ENCODE results near the gene CENPX.

Gene CENPX

DNA sequence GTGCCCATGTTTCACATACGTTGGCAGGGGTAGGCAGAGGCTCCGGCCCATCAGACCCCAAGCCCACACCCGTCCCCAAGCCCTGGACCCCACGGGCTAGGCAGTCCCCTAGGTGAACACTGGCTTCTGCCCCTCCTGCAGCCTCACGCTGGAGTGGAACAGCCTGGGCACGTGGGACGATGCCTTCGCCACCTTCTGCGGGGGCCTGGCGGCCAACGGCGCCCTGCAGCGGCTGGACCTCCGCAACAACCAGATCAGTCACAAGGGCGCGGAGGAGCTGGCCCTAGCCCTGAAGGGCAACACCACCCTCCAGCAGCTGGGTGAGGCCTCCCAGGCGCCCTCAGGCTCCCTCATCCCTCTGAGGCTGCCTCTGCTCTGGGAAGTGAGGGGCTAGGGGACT is 2.2 kb upstream of the CENPX start:
- in situ Hi-C loops (cut with MboI; ENCODE audit: low sequenced_read_pairs, unreplicated experiment): loop anchor here (10.0 kb wide), 1 partner anchor 130 kb away; no protein-coding TSS in a partner anchor
- TF ChIP-seq, protein P1, sequence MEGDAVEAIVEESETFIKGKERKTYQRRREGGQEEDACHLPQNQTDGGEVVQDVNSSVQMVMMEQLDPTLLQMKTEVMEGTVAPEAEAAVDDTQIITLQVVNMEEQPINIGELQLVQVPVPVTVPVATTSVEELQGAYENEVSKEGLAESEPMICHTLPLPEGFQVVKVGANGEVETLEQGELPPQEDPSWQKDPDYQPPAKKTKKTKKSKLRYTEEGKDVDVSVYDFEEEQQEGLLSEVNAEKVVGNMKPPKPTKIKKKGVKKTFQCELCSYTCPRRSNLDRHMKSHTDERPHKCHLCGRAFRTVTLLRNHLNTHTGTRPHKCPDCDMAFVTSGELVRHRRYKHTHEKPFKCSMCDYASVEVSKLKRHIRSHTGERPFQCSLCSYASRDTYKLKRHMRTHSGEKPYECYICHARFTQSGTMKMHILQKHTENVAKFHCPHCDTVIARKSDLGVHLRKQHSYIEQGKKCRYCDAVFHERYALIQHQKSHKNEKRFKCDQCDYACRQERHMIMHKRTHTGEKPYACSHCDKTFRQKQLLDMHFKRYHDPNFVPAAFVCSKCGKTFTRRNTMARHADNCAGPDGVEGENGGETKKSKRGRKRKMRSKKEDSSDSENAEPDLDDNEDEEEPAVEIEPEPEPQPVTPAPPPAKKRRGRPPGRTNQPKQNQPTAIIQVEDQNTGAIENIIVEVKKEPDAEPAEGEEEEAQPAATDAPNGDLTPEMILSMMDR (IDR thresholded peaks at IDR 0.05; ENCODE audit: borderline replicate concordance, control extremely low read depth, extremely low read depth, insufficient read depth, missing control alignments): no peak
- DNase-seq (ENCODE audit: low spot score): no peak

DNA sequence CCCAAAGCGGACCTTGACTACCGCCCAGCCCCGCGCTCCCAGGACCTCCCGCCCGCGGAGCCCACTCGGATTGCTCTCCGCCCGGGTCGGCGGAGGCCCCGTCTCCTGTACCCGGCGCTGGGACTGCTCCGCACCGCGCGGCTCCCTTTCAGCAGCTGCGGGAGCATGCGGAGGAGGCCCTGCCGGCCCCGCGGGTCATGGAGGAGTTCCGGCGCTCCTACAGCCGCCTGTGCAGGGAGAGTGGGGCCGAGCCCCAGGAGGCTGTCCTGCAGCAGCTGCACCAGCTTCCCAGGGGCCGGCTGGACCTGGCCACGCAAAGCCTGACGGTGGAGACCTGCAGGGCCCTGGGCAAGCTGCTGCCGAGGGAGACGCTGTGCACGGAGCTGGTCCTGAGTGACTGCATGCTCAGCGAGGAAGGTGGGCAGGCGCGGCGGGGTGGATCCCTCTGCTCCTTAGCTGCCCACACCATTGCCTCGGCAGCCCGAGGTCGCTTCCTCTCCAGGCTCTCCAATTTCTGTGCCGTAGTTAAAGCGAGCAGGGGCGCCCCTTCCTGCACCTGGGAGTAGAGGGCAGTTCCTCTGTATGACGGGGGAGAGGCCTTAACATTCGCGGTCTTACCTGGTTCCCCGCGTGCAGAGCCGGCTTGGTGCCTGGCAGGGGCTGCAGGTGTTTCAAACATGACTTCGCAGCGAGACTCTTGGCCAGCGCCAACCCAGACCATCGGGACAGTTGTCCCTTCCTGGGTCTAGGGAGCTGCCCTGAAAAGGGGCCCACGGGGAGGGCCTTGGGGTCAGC is 966 bp upstream of the CENPX start:
- TF ChIP-seq, protein P1 (IDR thresholded peaks at IDR 0.05; ENCODE audit: borderline replicate concordance, control extremely low read depth, extremely low read depth, insufficient read depth, missing control alignments): no peak
- in situ Hi-C loops (cut with MboI; ENCODE audit: low sequenced_read_pairs, unreplicated experiment): loop anchor here (10.0 kb wide), 1 partner anchor 131 kb away; no protein-coding TSS in a partner anchor
- no peak for DNase-seq (ENCODE audit: low spot score)

DNA sequence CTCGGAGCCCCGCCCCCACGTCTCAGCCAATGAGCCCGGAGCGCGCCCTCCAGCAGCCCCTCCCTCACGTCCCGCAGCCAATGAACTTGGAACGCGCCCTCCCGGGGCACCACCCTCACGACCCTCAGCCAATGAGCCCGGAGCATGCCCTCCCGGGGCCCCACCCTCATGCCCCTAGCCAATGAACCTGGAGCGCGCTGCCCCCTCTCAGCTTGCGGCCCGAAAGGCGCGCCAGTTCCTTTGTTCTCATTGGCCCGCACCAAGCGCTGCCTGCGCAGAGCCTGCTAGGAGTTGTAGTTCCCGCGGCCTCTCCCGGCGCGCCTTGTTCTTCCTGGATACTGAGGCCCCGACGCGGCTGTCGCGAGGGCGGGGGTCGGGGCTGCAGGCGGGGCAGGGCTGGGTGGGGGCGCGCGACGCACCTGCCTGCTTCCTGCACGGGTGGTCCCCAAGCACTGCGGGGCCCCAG is 336 bp upstream of the CENPX start, which contains the start of gene LRRC45:
TSS of gene LRRC45 (plus strand) at position 325 of the 466 bp plus-strand sequence. CDS start 339 bp downstream, outside the sequence.
- in situ Hi-C loops (cut with MboI; ENCODE audit: low sequenced_read_pairs, unreplicated experiment): loop anchor here (10.0 kb wide), 1 partner anchor 132 kb away; no protein-coding TSS in a partner anchor
- DNase-seq (ENCODE audit: low spot score): peak; percentile 99
- TF ChIP-seq, protein P1 (IDR thresholded peaks at IDR 0.05; ENCODE audit: borderline replicate concordance, control extremely low read depth, extremely low read depth, insufficient read depth, missing control alignments): no peak

DNA sequence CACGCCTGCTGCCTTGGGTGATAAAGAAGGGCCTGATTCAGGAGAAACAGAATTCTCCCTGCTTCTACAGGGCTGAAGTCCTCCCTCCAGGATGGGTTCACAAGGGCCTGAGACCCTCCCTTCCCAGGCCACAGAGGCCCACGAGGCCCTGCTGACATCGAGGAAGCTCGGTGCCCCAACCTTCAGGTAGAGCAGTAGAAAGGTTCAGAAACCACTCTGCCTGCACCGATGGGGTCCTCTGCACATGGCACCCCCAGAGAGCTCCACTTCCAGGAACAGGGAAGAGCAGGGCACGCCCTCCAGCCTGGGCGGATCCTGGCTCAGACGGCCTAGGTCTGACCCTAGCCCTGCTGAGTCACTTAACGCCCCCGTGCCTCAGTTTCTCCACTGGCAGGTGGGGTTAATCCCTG is 773 bp downstream of the CENPX start:
- DNase-seq (ENCODE audit: low spot score): no peak
- in situ Hi-C loops (cut with MboI; ENCODE audit: low sequenced_read_pairs, unreplicated experiment): loop anchor here (10.0 kb wide), 1 partner anchor 133 kb away; no protein-coding TSS in a partner anchor
- TF ChIP-seq, protein P1 (IDR thresholded peaks at IDR 0.05; ENCODE audit: borderline replicate concordance, control extremely low read depth, extremely low read depth, insufficient read depth, missing control alignments): no peak

- peak; percentile 72 for DNase-seq (ENCODE audit: low spot score)
- TF ChIP-seq, protein P1 (IDR thresholded peaks at IDR 0.05; ENCODE audit: borderline replicate concordance, control extremely low read depth, extremely low read depth, insufficient read depth, missing control alignments): peak; percentile 48
- in situ Hi-C loops (cut with MboI; ENCODE audit: low sequenced_read_pairs, unreplicated experiment): loop anchor here (10.0 kb wide), 1 partner anchor 133 kb away; no protein-coding TSS in a partner anchor
Measured at GRCh38 chr17:82021107-82021899, 1.4 kb downstream of the CENPX start.

DNA sequence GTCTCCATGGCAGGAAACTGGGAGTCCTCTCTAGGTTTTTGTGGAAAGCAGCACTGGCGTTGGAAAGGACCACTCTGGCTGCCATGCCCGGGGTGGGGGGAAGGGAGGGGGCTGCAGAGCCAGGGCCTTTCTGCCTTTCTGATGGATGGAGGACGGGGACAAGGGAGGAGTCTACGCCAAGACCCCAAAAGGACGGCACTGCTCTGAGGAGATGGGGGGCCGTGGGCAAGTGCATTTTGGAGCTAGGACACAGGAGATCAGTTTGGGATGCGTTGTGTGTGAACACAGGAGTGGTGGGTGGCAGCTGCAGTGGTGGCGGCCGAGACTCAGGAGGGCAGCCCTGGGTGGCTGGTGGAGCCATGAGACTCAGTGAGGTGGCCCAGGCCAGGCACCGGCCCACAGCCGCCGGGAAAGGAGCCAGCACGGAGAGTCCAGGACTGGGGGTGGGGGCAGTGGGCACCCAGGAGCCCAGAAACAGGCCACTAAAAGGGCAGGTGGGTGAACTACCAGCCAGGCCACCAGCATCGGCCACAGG is 2.0 kb downstream of the CENPX start:
- in situ Hi-C loops (cut with MboI; ENCODE audit: low sequenced_read_pairs, unreplicated experiment): loop anchor here (10.0 kb wide), 1 partner anchor 134 kb away; no protein-coding TSS in a partner anchor
- TF ChIP-seq, protein P1 (IDR thresholded peaks at IDR 0.05; ENCODE audit: borderline replicate concordance, control extremely low read depth, extremely low read depth, insufficient read depth, missing control alignments): no peak
- DNase-seq (ENCODE audit: low spot score): no peak

Data from GM13976 (cell line).